HepG2 (cell line): Measurements from ENCODE around the gene ALPL. TPM values are rescaled to one million over a fixed set of nuclear protein-coding genes. Genes with fewer than 3 reads are reported as not detected.

ENCODE experiments used
- KIAA2018 ChIP-seq: sonication (generic); formaldehyde crosslinking; IDR thresholded peaks from 2 replicates; pipeline ENCODE4 v1.5.0; 2020; ENCODE audit warnings: mild to moderate bottlenecking, missing genetic modification reagents, borderline replicate concordance
- MAFF ChIP-seq: IDR thresholded peaks from 2 replicates; pipeline ENCODE4 v1.6.1; 2011; ENCODE audit warnings: low read depth, low read length, improper control_type of control experiment
- MED13 ChIP-seq: sonication (generic); formaldehyde crosslinking; IDR thresholded peaks from 2 replicates; pipeline ENCODE4 v1.5.0; 2020; ENCODE audit warnings: missing genetic modification reagents
- PCBP2 ChIP-seq: fragments of 200-400 bp; formaldehyde crosslinking; optimal IDR thresholded peaks from 2 replicates; pipeline ENCODE3; 2018; ENCODE audit warnings: low read length, low read depth; ENCODE audit not compliant: poor library complexity, severe bottlenecking
- ZNF460 ChIP-seq: sonication (generic); formaldehyde crosslinking; IDR thresholded peaks from 2 replicates; pipeline ENCODE4 v1.5.1; 2020; ENCODE audit warnings: missing genetic modification reagents, mild to moderate bottlenecking, borderline replicate concordance
- ZNF598 ChIP-seq: sonication (generic); formaldehyde crosslinking; IDR thresholded peaks from 2 replicates; pipeline ENCODE4 v1.5.1; 2020; ENCODE audit warnings: mild to moderate bottlenecking, missing genetic modification reagents, borderline replicate concordance
- ZSCAN29 ChIP-seq: sonication (generic); formaldehyde crosslinking; conservative IDR thresholded peaks from 2 replicates; pipeline ENCODE4 v1.4.0; 2020; ENCODE audit warnings: mild to moderate bottlenecking, missing genetic modification reagents
- polyA plus RNA-seq, 8 experiments: library from polyadenylated mRNA; depleted of rRNA in 3 of 8; stranded (reverse) in 7 of 8; unstranded in 1 of 8; fragments of >200 nt; fragmentation: Illumina TruSeq in 4 of 8; extraction: Trizol in 4 of 8; gene quantifications; 2 replicates each; pipeline versions ENCODE4 v1.2.1 to v1.2.3, GENCODE V29; 2011 to 2016; ENCODE audit warnings: low read depth in 4 of 8, missing spikeins in 1 of 8, mixed read lengths in 1 of 8; ENCODE audit not compliant: insufficient read depth in 1 of 8
- total RNA-seq, 5 experiments: library from RNA; depleted of rRNA; stranded (reverse); fragments of >200 nt; fragmentation: Illumina TruSeq; extraction: Trizol; gene quantifications; 2 replicates each; pipeline ENCODE4 v1.2.3, GENCODE V29; 2016; ENCODE audit warnings: low read depth in 1 of 5
- TF ChIP-seq, protein P1 (sequence below): IDR thresholded peaks from 2 replicates; pipeline ENCODE4 v1.6.1; 2018; ENCODE audit warnings: missing genetic modification reagents
- TF ChIP-seq, protein P2 (sequence below): sonication (generic); formaldehyde crosslinking; IDR thresholded peaks from 2 replicates; pipeline ENCODE4 v1.4.0; 2020; ENCODE audit warnings: missing genetic modification reagents
- TF ChIP-seq, protein P3 (sequence below): sonication (generic); formaldehyde crosslinking; IDR thresholded peaks from 2 replicates; pipeline ENCODE4 v1.4.0; 2020; ENCODE audit warnings: missing genetic modification reagents, borderline replicate concordance
- TF ChIP-seq, protein P4 (sequence below): sonication (generic); formaldehyde crosslinking; IDR thresholded peaks from 2 replicates; pipeline ENCODE4 v1.5.1; 2020; ENCODE audit warnings: mild to moderate bottlenecking, missing genetic modification reagents, moderate library complexity

The ALPL gene
- total and polyA plus RNA-seq, 2 of the 13 experiments (the other 11 are each of a cell fraction or from before 2014, with no cell fraction given) = 0.12 TPM; not detected in 1

GRCh38 chr1:21623410-21623961, 114.3 kb downstream of the ALPL start (continued):
- no peak for TF ChIP-seq MED13 (CRISPR knock-in tag)
- TF ChIP-seq ZNF598 (CRISPR knock-in tag) = no peak
- TF ChIP-seq, protein P1, sequence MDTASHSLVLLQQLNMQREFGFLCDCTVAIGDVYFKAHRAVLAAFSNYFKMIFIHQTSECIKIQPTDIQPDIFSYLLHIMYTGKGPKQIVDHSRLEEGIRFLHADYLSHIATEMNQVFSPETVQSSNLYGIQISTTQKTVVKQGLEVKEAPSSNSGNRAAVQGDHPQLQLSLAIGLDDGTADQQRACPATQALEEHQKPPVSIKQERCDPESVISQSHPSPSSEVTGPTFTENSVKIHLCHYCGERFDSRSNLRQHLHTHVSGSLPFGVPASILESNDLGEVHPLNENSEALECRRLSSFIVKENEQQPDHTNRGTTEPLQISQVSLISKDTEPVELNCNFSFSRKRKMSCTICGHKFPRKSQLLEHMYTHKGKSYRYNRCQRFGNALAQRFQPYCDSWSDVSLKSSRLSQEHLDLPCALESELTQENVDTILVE (CRISPR knock-in tag) = 0 out of 2 replicates have a peak, but pooled peaks have one; percentile 43
- TF ChIP-seq, protein P2, sequence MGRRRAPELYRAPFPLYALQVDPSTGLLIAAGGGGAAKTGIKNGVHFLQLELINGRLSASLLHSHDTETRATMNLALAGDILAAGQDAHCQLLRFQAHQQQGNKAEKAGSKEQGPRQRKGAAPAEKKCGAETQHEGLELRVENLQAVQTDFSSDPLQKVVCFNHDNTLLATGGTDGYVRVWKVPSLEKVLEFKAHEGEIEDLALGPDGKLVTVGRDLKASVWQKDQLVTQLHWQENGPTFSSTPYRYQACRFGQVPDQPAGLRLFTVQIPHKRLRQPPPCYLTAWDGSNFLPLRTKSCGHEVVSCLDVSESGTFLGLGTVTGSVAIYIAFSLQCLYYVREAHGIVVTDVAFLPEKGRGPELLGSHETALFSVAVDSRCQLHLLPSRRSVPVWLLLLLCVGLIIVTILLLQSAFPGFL (CRISPR knock-in tag) = no peak
- no peak for TF ChIP-seq PCBP2
- TF ChIP-seq, protein P3, sequence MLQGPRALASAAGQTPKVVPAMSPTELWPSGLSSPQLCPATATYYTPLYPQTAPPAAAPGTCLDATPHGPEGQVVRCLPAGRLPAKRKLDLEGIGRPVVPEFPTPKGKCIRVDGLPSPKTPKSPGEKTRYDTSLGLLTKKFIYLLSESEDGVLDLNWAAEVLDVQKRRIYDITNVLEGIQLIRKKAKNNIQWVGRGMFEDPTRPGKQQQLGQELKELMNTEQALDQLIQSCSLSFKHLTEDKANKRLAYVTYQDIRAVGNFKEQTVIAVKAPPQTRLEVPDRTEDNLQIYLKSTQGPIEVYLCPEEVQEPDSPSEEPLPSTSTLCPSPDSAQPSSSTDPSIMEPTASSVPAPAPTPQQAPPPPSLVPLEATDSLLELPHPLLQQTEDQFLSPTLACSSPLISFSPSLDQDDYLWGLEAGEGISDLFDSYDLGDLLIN (CRISPR knock-in tag) = no peak
- TF ChIP-seq ZNF460 (CRISPR knock-in tag) = no peak
- TF ChIP-seq, protein P4, sequence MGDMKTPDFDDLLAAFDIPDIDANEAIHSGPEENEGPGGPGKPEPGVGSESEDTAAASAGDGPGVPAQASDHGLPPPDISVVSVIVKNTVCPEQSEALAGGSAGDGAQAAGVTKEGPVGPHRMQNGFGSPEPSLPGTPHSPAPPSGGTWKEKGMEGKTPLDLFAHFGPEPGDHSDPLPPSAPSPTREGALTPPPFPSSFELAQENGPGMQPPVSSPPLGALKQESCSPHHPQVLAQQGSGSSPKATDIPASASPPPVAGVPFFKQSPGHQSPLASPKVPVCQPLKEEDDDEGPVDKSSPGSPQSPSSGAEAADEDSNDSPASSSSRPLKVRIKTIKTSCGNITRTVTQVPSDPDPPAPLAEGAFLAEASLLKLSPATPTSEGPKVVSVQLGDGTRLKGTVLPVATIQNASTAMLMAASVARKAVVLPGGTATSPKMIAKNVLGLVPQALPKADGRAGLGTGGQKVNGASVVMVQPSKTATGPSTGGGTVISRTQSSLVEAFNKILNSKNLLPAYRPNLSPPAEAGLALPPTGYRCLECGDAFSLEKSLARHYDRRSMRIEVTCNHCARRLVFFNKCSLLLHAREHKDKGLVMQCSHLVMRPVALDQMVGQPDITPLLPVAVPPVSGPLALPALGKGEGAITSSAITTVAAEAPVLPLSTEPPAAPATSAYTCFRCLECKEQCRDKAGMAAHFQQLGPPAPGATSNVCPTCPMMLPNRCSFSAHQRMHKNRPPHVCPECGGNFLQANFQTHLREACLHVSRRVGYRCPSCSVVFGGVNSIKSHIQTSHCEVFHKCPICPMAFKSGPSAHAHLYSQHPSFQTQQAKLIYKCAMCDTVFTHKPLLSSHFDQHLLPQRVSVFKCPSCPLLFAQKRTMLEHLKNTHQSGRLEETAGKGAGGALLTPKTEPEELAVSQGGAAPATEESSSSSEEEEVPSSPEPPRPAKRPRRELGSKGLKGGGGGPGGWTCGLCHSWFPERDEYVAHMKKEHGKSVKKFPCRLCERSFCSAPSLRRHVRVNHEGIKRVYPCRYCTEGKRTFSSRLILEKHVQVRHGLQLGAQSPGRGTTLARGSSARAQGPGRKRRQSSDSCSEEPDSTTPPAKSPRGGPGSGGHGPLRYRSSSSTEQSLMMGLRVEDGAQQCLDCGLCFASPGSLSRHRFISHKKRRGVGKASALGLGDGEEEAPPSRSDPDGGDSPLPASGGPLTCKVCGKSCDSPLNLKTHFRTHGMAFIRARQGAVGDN (CRISPR knock-in tag) = peak; percentile 94
- TF ChIP-seq MAFF = no peak
- TF ChIP-seq KIAA2018 (CRISPR knock-in tag) = no peak
- TF ChIP-seq ZSCAN29 (CRISPR knock-in tag) = no peak
